Transverse colon (tissue), 4 donors: Measurements from ENCODE around the gene AACS. TPM values are rescaled to one million over a fixed set of nuclear protein-coding genes. Genes with fewer than 3 reads are reported as not detected.
"Not testable (repeated sequence)": the region's sequence is repeated elsewhere in the genome, so short reads cannot be mapped to it uniquely, and the experiment has no call there.

Experiments used
- DNase-seq: peaks from one replicate; pipeline ENCODE4 v3.0.0-alpha.2; 2019
- H3K27ac ChIP-seq, 4 donors: fragments of 200-600 bp; sonication (generic); 2 replicates each; pipeline ENCODE4 v1.5.1; 2016 to 2018; ENCODE audit warnings: inconsistent platforms in 4 of 4
- H3K27me3 ChIP-seq: fragments of 200-600 bp; sonication (generic); 2 replicates; pipeline ENCODE4 v1.5.1; 2017; ENCODE audit warnings: inconsistent platforms
- H3K36me3 ChIP-seq, 4 donors: fragments of 200-600 bp; sonication (generic); 2 replicates each; pipeline ENCODE4 v1.5.1; 2017 to 2019; ENCODE audit warnings: inconsistent platforms in 4 of 4
- H3K4me1 ChIP-seq, 4 donors: fragments of 200-600 bp; sonication (generic); 2 replicates each; pipeline ENCODE4 v1.5.1; 2017 to 2020; ENCODE audit warnings: inconsistent platforms in 4 of 4
- H3K4me3 ChIP-seq, 4 donors: fragments of 200-600 bp; sonication (generic); 1 replicate in 1 of 4; 2 replicates in 3 of 4; pipeline versions ENCODE4 v1.5.1 to v1.6.1; 2017 to 2019; ENCODE audit warnings: inconsistent platforms in 4 of 4
- H3K9me3 ChIP-seq, 2 donors: fragments of 200-600 bp; sonication (generic); 2 replicates each; pipeline ENCODE4 v1.5.1; 2017 to 2019; ENCODE audit warnings: inconsistent platforms in 2 of 2
- CTCF ChIP-seq, 5 experiments: fragments of 200-600 bp in 3 of 5; fragments of 450-650 bp in 2 of 5; sonication (generic) in 3 of 5; IDR thresholded peaks; 1 replicate in 2 of 5; 2 replicates in 3 of 5; pipeline ENCODE4 v1.5.1; 2016 to 2017; ENCODE audit warnings: antibody characterized with exemption in 5 of 5, inconsistent platforms in 3 of 5, mild to moderate bottlenecking in 2 of 5, moderate library complexity in 1 of 5
- EP300 ChIP-seq: sonication (generic); formaldehyde crosslinking; IDR thresholded peaks from one replicate; pipeline ENCODE4 v1.6.1; 2017; ENCODE audit warnings: antibody characterized with exemption, low read depth
- POLR2A ChIP-seq: fragments of 450-650 bp; IDR thresholded peaks from one replicate; pipeline ENCODE4 v1.6.1; 2016; ENCODE audit warnings: antibody characterized with exemption, mild to moderate bottlenecking, moderate library complexity
- POLR2AphosphoS5 ChIP-seq, 3 donors: sonication (generic); formaldehyde crosslinking; IDR thresholded peaks; one replicate each; pipeline ENCODE4 v1.6.1; 2016; ENCODE audit warnings: antibody characterized with exemption in 3 of 3
- WGBS, 2 donors: methylation state at CpG; one replicate each; pipeline ENCODE4 v1.1.5; 2018; ENCODE audit warnings: low coverage in 1 of 2; 5-methylcytosine and 5-hydroxymethylcytosine counted together
- in situ Hi-C, 4 donors: fragments of 200-750 bp; cut with MboI; loops; one replicate each; pipeline versions ENCODE4 v1.15.0 to v1.15.1; 2017; ENCODE audit warnings: low sequenced_read_pairs in 3 of 4, low pct_ligation_motif_present in 1 of 4, low pct_unique_long_range_greater_than_20kb in 1 of 4
- intact Hi-C: fragments of 100-400 bp; cut with DNase I; formaldehyde crosslinking; loops from one replicate; pipeline ENCODE4 v1.15.1; 2023; ENCODE audit warnings: low total_unique reads
- total RNA-seq, 4 donors: library from RNA; depleted of rRNA; stranded (reverse); fragments of >200 nt; gene quantifications; one replicate each; pipeline ENCODE4 v1.1.0, GENCODE V29; 2016

The AACS gene
- total RNA-seq, 4 donors from 2014 or later, result 18.5 to 33.7 (median 27.1) TPM

GRCh38 chr12:125072496-125072895 lies 7.3 kb downstream of the AACS start:
- Histone ChIP-seq H3K4me3 (no peak overlapping the region), H3K27me3 (no peaks in the 10 kb centered on the region), H3K27ac (no peak overlapping the region), H3K4me1 (no peaks in the 10 kb centered on the region), H3K36me3 (peaks cover 0 to 2% (median under 1%) of the 10 kb centered on the region in 4 donors), H3K9me3 (no peaks in the 10 kb centered on the region)
- intact Hi-C loops (no loop called here), in situ Hi-C loops (no loop called here)
- DNase-seq, result no peak
- TF ChIP-seq EP300 (no peak), CTCF (IDR thresholded peaks at IDR 0.05) (no peak), POLR2AphosphoS5 (IDR thresholded peaks at IDR 0.05) (no peak), POLR2A (no peak)
- 96% methylated on average over 2 of the region's 2 CpGs; no CpG with 5 or more reads in 1 of the 2 donors for WGBS, 2 donors

- intact Hi-C loops, H3K27ac ChIP-seq, H3K27me3 ChIP-seq, in situ Hi-C loops, H3K4me1 ChIP-seq, H3K9me3 ChIP-seq, DNase-seq, H3K36me3 ChIP-seq, H3K4me3 ChIP-seq: not testable (repeated sequence)
- 82 to 100% methylated on average over 1 to 2 of the region's 2 CpGs for WGBS, 2 donors
Measured at GRCh38 chr12:125074294-125074693, 9.1 kb downstream of the AACS start.

- TF ChIP-seq EP300 (no peak), POLR2A (no peak), POLR2AphosphoS5 (IDR thresholded peaks at IDR 0.05) (no peak), CTCF (IDR thresholded peaks at IDR 0.05) (no peak)
Measured at GRCh38 chr12:125076103-125076502, 10.9 kb downstream of the AACS start.

GRCh38 chr12:125079084-125079483 lies 13.8 kb downstream of the AACS start:
- H3K9me3 ChIP-seq, result no peaks in the 10 kb centered on the region
- TF ChIP-seq POLR2AphosphoS5 (IDR thresholded peaks at IDR 0.05) (no peak), CTCF (IDR thresholded peaks at IDR 0.05) (no peak), POLR2A (no peak), EP300 (no peak)
- DNase-seq, result no peak
- no peak overlapping the region for H3K4me3 ChIP-seq
- H3K27ac ChIP-seq, result no peak overlapping the region
- in situ Hi-C loops (no loop called here), intact Hi-C loops (no loop called here)
- WGBS, 2 donors, result 88% methylated on average over 10 of the region's 10 CpGs; no CpG with 5 or more reads in 1 of the 2 donors
- H3K4me1 ChIP-seq, result no peaks in the 10 kb centered on the region
- H3K36me3 ChIP-seq, result peaks cover 0 to 11% (median 4%) of the 10 kb centered on the region in 4 donors
- H3K27me3 ChIP-seq, result no peaks in the 10 kb centered on the region

More at GRCh38 chr12:125076103-125076502, 10.9 kb downstream of the AACS start:
- Histone ChIP-seq H3K4me3 (no peak overlapping the region), H3K27me3 (no peaks in the 10 kb centered on the region), H3K4me1 (no peaks in the 10 kb centered on the region), H3K36me3 (peaks cover 0 to 9% (median 3%) of the 10 kb centered on the region in 4 donors), H3K9me3 (no peaks in the 10 kb centered on the region), H3K27ac (no peak overlapping the region)
- WGBS, 2 donors, result 76 to 80% methylated on average over 1 to 6 of the region's 6 CpGs
- in situ Hi-C loops (no loop called here), intact Hi-C loops (no loop called here)
- DNase-seq, result no peak
